Measurements from ENCODE around the gene GRID2.
"Not testable (repeated sequence)": the region's sequence is repeated elsewhere in the genome, so short reads cannot be mapped to it uniquely, and the experiment has no call there.

GRID2 gene

DNA sequence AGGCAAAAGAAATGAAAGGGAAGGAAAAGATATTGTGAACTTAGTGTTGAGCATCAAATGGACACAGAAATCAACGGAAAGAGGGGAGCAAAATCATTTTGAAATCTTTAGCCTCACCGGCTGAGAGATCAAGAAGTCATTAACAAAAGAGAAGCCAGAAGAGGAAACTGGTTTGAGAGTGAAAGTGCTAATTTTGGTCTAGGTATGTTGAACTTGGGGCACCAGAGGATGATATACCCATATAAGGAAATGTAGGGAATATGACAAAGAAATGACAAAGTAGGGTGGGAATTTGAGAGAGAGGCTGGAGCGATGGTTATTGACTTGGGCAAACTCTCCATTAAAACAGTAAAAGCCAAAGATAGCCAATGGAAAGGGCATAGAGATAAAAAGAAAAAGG, 1341.4 kb downstream of the GRID2 start:
- Histone ChIP-seq H3K4me1 (ENCODE audit: control insufficient read depth, insufficient read depth, low read length) (no peaks in the 10 kb centered on the region), H3K4me3 (ENCODE audit: low read length) (no peak overlapping the region), H3K9me3 (ENCODE audit: control insufficient read depth, low read length) (no peaks in the 10 kb centered on the region), H3K27me3 (replicated peaks; ENCODE audit: control insufficient read depth, insufficient read depth, low read length) (no peaks in the 10 kb centered on the region), H3K36me3 (ENCODE audit: control insufficient read depth, insufficient read depth, low read length, severe bottlenecking) (no peaks in the 10 kb centered on the region), H3K9ac (ENCODE audit: low read length) (no peak overlapping the region)
- DNase-seq (ENCODE audit: low read depth): no peak

- H3K9me3 ChIP-seq (ENCODE audit: control insufficient read depth, low read length): no peaks in the 10 kb centered on the region
- H3K4me1 ChIP-seq (ENCODE audit: control insufficient read depth, insufficient read depth, low read length): no peaks in the 10 kb centered on the region
- no peaks in the 10 kb centered on the region for H3K36me3 ChIP-seq (ENCODE audit: control insufficient read depth, insufficient read depth, low read length, severe bottlenecking)
- H3K4me3 ChIP-seq (ENCODE audit: low read length): no peak overlapping the region
- H3K27me3 ChIP-seq (replicated peaks; ENCODE audit: control insufficient read depth, insufficient read depth, low read length): no peaks in the 10 kb centered on the region
- DNase-seq (ENCODE audit: low read depth): peak; percentile 1
- H3K9ac ChIP-seq (ENCODE audit: low read length): no peak overlapping the region
Observed at GRCh38 chr4:93646233-93646930, 1342.6 kb downstream of the GRID2 start.

DNA sequence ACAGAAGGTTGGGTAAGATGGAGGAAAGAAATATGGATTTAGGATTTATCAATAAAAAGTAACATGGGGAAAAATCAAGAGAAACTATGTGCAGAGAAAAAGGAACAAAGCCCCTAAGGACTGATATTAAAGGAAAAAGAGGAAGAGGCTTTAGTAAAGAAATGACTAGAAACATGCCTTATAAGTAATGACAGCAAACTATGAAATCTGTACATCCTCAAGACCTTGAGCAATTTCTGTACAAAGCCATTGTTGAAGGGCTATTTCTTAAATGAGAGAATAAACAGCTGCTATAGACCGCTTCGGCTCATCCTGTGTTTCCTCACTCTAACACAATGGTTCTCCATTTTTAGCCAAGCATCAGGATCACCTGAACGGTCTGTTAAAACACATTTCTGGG, 1344.5 kb downstream of the GRID2 start:
- Histone ChIP-seq H3K9ac (ENCODE audit: low read length) (no peak overlapping the region), H3K36me3 (ENCODE audit: control insufficient read depth, insufficient read depth, low read length, severe bottlenecking) (no peaks in the 10 kb centered on the region), H3K4me1 (ENCODE audit: control insufficient read depth, insufficient read depth, low read length) (no peaks in the 10 kb centered on the region), H3K27me3 (replicated peaks; ENCODE audit: control insufficient read depth, insufficient read depth, low read length) (no peaks in the 10 kb centered on the region), H3K4me3 (ENCODE audit: low read length) (no peak overlapping the region), H3K9me3 (ENCODE audit: control insufficient read depth, low read length) (no peaks in the 10 kb centered on the region)
- DNase-seq (ENCODE audit: low read depth): no peak

GRCh38 chr4:93649828-93650227, 1346.1 kb downstream of the GRID2 start:
- no peak overlapping the region for H3K9ac ChIP-seq (ENCODE audit: low read length)
- no peak for DNase-seq (ENCODE audit: low read depth)

DNA sequence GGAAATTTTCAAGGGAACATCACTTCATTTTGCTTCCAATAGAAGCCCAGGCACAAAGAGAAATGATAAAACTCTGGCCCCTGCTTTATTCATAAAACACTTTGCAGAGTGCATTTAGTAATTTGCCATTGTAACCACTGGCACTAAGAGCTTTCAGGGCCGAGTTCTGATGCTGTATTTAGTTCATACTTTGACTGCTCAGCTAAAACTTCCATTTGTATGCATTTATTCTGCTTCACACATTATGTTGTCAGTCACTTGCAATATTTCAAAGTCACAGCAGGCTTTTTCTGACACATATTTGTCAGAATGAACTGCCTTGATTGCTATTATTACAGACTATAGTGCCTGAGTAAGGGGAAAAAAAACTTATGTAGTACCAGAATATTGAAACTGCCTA, 1350.4 kb downstream of the GRID2 start:
- no peaks in the 10 kb centered on the region for H3K4me1 ChIP-seq (ENCODE audit: control insufficient read depth, insufficient read depth, low read length)
- no peaks in the 10 kb centered on the region for H3K36me3 ChIP-seq (ENCODE audit: control insufficient read depth, insufficient read depth, low read length, severe bottlenecking)
- no peak for DNase-seq (ENCODE audit: low read depth)
- H3K4me3 ChIP-seq (ENCODE audit: low read length): no peak overlapping the region
- no peaks in the 10 kb centered on the region for H3K27me3 ChIP-seq (replicated peaks; ENCODE audit: control insufficient read depth, insufficient read depth, low read length)
- H3K9me3 ChIP-seq (ENCODE audit: control insufficient read depth, low read length): no peaks in the 10 kb centered on the region
- H3K9ac ChIP-seq (ENCODE audit: low read length): no peak overlapping the region

More at GRCh38 chr4:93649828-93650227, 1346.1 kb downstream of the GRID2 start:
- Histone ChIP-seq H3K36me3 (ENCODE audit: control insufficient read depth, insufficient read depth, low read length, severe bottlenecking) (no peaks in the 10 kb centered on the region), H3K4me3 (ENCODE audit: low read length) (no peak overlapping the region), H3K27me3 (replicated peaks; ENCODE audit: control insufficient read depth, insufficient read depth, low read length) (no peaks in the 10 kb centered on the region), H3K9me3 (ENCODE audit: control insufficient read depth, low read length) (no peaks in the 10 kb centered on the region), H3K4me1 (ENCODE audit: control insufficient read depth, insufficient read depth, low read length) (no peaks in the 10 kb centered on the region)

DNA sequence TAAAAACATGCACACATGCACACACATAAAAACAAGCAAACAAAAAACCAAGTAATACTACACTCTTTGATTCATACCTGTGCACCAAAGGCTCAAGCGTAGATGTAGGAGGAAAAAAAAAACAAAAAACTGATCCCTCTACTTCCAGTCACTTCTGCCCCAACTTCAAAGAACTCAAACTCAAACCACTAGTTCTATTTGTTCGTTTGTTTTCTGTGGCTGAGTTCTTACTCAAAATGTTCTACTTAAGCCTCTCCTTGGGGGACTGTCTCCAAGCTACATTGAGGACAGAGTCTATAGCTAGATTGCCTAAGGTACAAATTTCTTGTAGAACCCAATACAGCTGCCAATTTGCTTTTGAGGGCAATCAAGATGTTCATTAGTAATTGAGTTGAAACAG, 1353.8 kb downstream of the GRID2 start:
- H3K27me3 ChIP-seq (replicated peaks; ENCODE audit: control insufficient read depth, insufficient read depth, low read length): no peaks in the 10 kb centered on the region
- no peak for DNase-seq (ENCODE audit: low read depth)
- no peak overlapping the region for H3K9ac ChIP-seq (ENCODE audit: low read length)
- no peak overlapping the region for H3K4me3 ChIP-seq (ENCODE audit: low read length)
- H3K4me1 ChIP-seq (ENCODE audit: control insufficient read depth, insufficient read depth, low read length): no peaks in the 10 kb centered on the region
- no peaks in the 10 kb centered on the region for H3K36me3 ChIP-seq (ENCODE audit: control insufficient read depth, insufficient read depth, low read length, severe bottlenecking)
- H3K9me3 ChIP-seq (ENCODE audit: control insufficient read depth, low read length): no peaks in the 10 kb centered on the region

DNA sequence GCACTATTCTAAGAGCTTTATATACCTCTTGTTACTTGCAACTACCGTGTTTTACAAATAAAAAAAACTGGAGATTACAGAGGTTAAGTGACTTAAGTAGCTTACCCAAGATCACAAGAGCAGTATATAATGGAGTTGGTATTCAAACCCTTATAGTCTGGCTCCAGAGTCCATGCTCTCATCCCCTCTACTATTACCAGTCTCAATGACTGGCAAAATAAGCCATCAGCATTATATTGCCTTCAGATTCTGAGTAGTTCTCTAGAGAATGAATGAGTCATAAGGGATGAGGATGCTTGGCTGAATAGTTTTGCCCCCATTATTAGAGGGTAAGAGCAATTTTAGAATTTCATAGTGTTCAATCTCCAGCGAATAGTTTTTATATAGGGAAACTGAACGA, 1354.7 kb downstream of the GRID2 start:
- H3K36me3 ChIP-seq (ENCODE audit: control insufficient read depth, insufficient read depth, low read length, severe bottlenecking): no peaks in the 10 kb centered on the region
- DNase-seq (ENCODE audit: low read depth): no peak

GRCh38 chr4:93659629-93660028, 1355.9 kb downstream of the GRID2 start:
- H3K4me1 ChIP-seq (ENCODE audit: control insufficient read depth, insufficient read depth, low read length): no peaks in the 10 kb centered on the region
- H3K36me3 ChIP-seq (ENCODE audit: control insufficient read depth, insufficient read depth, low read length, severe bottlenecking): no peaks in the 10 kb centered on the region
- H3K4me3 ChIP-seq (ENCODE audit: low read length): no peak overlapping the region
- H3K27me3 ChIP-seq (replicated peaks; ENCODE audit: control insufficient read depth, insufficient read depth, low read length): no peaks in the 10 kb centered on the region
- DNase-seq (ENCODE audit: low read depth): no peak
- no peak overlapping the region for H3K9ac ChIP-seq (ENCODE audit: low read length)
- H3K9me3 ChIP-seq (ENCODE audit: control insufficient read depth, low read length): no peaks in the 10 kb centered on the region

More for the DNA sequence above, 1354.7 kb downstream of the GRID2 start:
- Histone ChIP-seq H3K4me3 (ENCODE audit: low read length) (no peak overlapping the region), H3K4me1 (ENCODE audit: control insufficient read depth, insufficient read depth, low read length) (no peaks in the 10 kb centered on the region), H3K9ac (ENCODE audit: low read length) (no peak overlapping the region), H3K9me3 (ENCODE audit: control insufficient read depth, low read length) (no peaks in the 10 kb centered on the region), H3K27me3 (replicated peaks; ENCODE audit: control insufficient read depth, insufficient read depth, low read length) (no peaks in the 10 kb centered on the region)

DNA sequence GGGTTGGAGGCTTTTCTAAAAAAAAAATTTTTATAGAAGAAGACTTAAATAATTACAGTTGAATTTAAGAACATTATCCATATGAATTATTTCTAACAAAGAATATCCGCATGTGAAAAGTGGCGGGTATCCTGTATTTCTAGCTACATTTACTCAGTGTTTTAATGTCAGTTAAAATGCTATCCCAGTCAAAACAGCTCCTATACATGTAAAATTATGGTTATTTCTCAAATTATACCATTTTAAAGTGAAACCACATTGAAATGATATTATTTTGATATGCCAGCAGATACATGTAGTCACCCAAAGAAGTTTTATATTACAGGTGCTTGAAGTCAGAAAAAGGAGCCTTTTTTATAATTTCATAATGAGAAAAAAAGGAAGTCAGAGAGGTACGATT, 1356.3 kb downstream of the GRID2 start:
- Histone ChIP-seq H3K36me3 (ENCODE audit: control insufficient read depth, insufficient read depth, low read length, severe bottlenecking) (no peaks in the 10 kb centered on the region), H3K4me3 (ENCODE audit: low read length) (no peak overlapping the region), H3K9ac (ENCODE audit: low read length) (no peak overlapping the region), H3K27me3 (replicated peaks; ENCODE audit: control insufficient read depth, insufficient read depth, low read length) (no peaks in the 10 kb centered on the region), H3K4me1 (ENCODE audit: control insufficient read depth, insufficient read depth, low read length) (no peaks in the 10 kb centered on the region), H3K9me3 (ENCODE audit: control insufficient read depth, low read length) (no peaks in the 10 kb centered on the region)
- DNase-seq (ENCODE audit: low read depth): no peak

DNA sequence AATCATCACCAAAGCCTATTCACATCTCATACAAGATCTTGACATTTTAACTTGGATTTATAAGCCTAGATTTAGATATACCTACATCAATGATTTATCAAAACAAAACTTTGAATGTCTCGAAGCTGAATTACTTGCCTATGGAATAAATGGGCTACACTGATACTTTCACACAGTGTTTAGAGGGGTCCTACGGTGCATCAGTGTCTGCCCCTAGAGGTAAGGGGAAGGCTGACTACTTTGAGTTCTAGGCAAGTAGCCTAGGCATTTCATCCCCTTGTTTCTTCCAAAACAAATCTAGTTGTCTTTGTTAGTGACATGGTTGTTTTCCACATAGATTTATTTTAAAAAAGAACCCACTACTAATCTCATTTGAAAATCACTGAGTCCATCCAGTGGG, 1366.7 kb downstream of the GRID2 start:
- no peak for DNase-seq (ENCODE audit: low read depth)
- Histone ChIP-seq H3K9ac (ENCODE audit: low read length) (no peak overlapping the region), H3K9me3 (ENCODE audit: control insufficient read depth, low read length) (no peaks in the 10 kb centered on the region), H3K27me3 (replicated peaks; ENCODE audit: control insufficient read depth, insufficient read depth, low read length) (no peaks in the 10 kb centered on the region), H3K36me3 (ENCODE audit: control insufficient read depth, insufficient read depth, low read length, severe bottlenecking) (no peaks in the 10 kb centered on the region), H3K4me3 (ENCODE audit: low read length) (no peak overlapping the region), H3K4me1 (ENCODE audit: control insufficient read depth, insufficient read depth, low read length) (no peaks in the 10 kb centered on the region)

- no peaks in the 10 kb centered on the region for H3K4me1 ChIP-seq (ENCODE audit: control insufficient read depth, insufficient read depth, low read length)
- no peaks in the 10 kb centered on the region for H3K36me3 ChIP-seq (ENCODE audit: control insufficient read depth, insufficient read depth, low read length, severe bottlenecking)
- H3K4me3 ChIP-seq (ENCODE audit: low read length): no peak overlapping the region
- no peaks in the 10 kb centered on the region for H3K27me3 ChIP-seq (replicated peaks; ENCODE audit: control insufficient read depth, insufficient read depth, low read length)
- no peak overlapping the region for H3K9ac ChIP-seq (ENCODE audit: low read length)
- H3K9me3 ChIP-seq (ENCODE audit: control insufficient read depth, low read length): no peaks in the 10 kb centered on the region
- no peak for DNase-seq (ENCODE audit: low read depth)
Observed at GRCh38 chr4:93671093-93671492, 1367.3 kb downstream of the GRID2 start.

GRCh38 chr4:93676937-93677336, 1373.2 kb downstream of the GRID2 start:
- not testable (repeated sequence) for H3K9me3 ChIP-seq (ENCODE audit: control insufficient read depth, low read length); H3K4me1 ChIP-seq (ENCODE audit: control insufficient read depth, insufficient read depth, low read length); H3K9ac ChIP-seq (ENCODE audit: low read length); DNase-seq (ENCODE audit: low read depth); H3K4me3 ChIP-seq (ENCODE audit: low read length); H3K36me3 ChIP-seq (ENCODE audit: control insufficient read depth, insufficient read depth, low read length, severe bottlenecking); H3K27me3 ChIP-seq (replicated peaks; ENCODE audit: control insufficient read depth, insufficient read depth, low read length)

All from adipocyte (in vitro differentiated cells).